HG03139 (cell line): ENCODE data around the gene ORMDL3.
"Not testable (repeated sequence)": the region's sequence is repeated elsewhere in the genome, so short reads cannot be mapped to it uniquely, and the experiment has no call there.

Experiments
- ATAC-seq: cut with Tn5 transposase; IDR thresholded peaks from one replicate; pipeline ENCODE4 v1.9.1; 2021; ENCODE audit not compliant: unreplicated experiment

Gene ORMDL3

GRCh38 chr17:39950871-39951348 is 23.5 kb upstream of the ORMDL3 start:
- no peak for ATAC-seq

- no peak for ATAC-seq
Measured at GRCh38 chr17:39949028-39949427, 21.6 kb upstream of the ORMDL3 start.

- not testable (repeated sequence) for ATAC-seq
Measured at GRCh38 chr17:39948489-39948828, 21.1 kb upstream of the ORMDL3 start.

- ATAC-seq, result no peak
Measured at GRCh38 chr17:39946551-39947330, 19.3 kb upstream of the ORMDL3 start.

GRCh38 chr17:39944393-39944711 is 17.0 kb upstream of the ORMDL3 start:
- ATAC-seq, result no peak

- ATAC-seq, result no peak
Measured at GRCh38 chr17:39943702-39944392, 16.4 kb upstream of the ORMDL3 start.

- no peak for ATAC-seq
Measured at GRCh38 chr17:39939588-39940419, 12.4 kb upstream of the ORMDL3 start.

GRCh38 chr17:39939106-39939505 is 11.7 kb upstream of the ORMDL3 start:
- ATAC-seq, result no peak

GRCh38 chr17:39938140-39938869 is 10.9 kb upstream of the ORMDL3 start:
- no peak for ATAC-seq

- ATAC-seq, result no peak
Measured at GRCh38 chr17:39937447-39937846, 10.0 kb upstream of the ORMDL3 start.

GRCh38 chr17:39935909-39936308 is 8.5 kb upstream of the ORMDL3 start:
- no peak for ATAC-seq

- ATAC-seq, result no peak
Measured at GRCh38 chr17:39934324-39934723, 6.9 kb upstream of the ORMDL3 start.

GRCh38 chr17:39933912-39934311 is 6.5 kb upstream of the ORMDL3 start:
- ATAC-seq, result no peak

GRCh38 chr17:39929646-39930407 is 2.4 kb upstream of the ORMDL3 start:
- no peak for ATAC-seq

- no peak for ATAC-seq
Measured at GRCh38 chr17:39928858-39929645, 1.7 kb upstream of the ORMDL3 start.

- ATAC-seq, result peak; percentile 8
Measured at GRCh38 chr17:39927929-39928857, 792 bp upstream of the ORMDL3 start.

GRCh38 chr17:39926588-39927100 is 757 bp downstream of the ORMDL3 start:
- ATAC-seq, result peak; percentile 18

GRCh38 chr17:39926135-39926587 is 1.2 kb downstream of the ORMDL3 start:
- ATAC-seq, result no peak
